NT2/D1 (cell line): Measurements from ENCODE around the gene SGCA.

Source experiments
- DNase-seq: peaks from one replicate; pipeline ENCODE4 v3.0.0-alpha.2; 2011; ENCODE audit warnings: low read depth, low spot score
- H3K27me3 ChIP-seq: 2 replicates; pipeline ENCODE4 v1.6.0; 2011; ENCODE audit warnings: mild to moderate bottlenecking; ENCODE audit not compliant: insufficient read length, insufficient read depth
- H3K36me3 ChIP-seq: 2 replicates; pipeline ENCODE4 v1.6.1; 2011; ENCODE audit warnings: mild to moderate bottlenecking, low read length, mixed read lengths; ENCODE audit not compliant: insufficient read depth, insufficient read length
- H3K4me1 ChIP-seq: 2 replicates; pipeline ENCODE4 v1.5.1; 2011; ENCODE audit not compliant: insufficient read depth, insufficient read length
- H3K4me3 ChIP-seq: 2 replicates; pipeline ENCODE4 v1.5.1; 2011; ENCODE audit warnings: low read depth; ENCODE audit not compliant: insufficient read length
- H3K9ac ChIP-seq: 2 replicates; pipeline ENCODE4 v1.6.0; 2011; ENCODE audit warnings: low read depth; ENCODE audit not compliant: insufficient read length
- H3K9me3 ChIP-seq: 2 replicates; pipeline ENCODE4 v1.5.1; 2011; ENCODE audit warnings: mild to moderate bottlenecking, low read length; ENCODE audit not compliant: insufficient read depth
- SUZ12 ChIP-seq: IDR thresholded peaks from 2 replicates; pipeline ENCODE4 v1.6.1; 2011; ENCODE audit not compliant: insufficient read length, insufficient read depth; ENCODE audit errors: extremely low read depth
- YY1 ChIP-seq: IDR thresholded peaks from 2 replicates; pipeline ENCODE4 v1.6.1; 2011; ENCODE audit not compliant: insufficient read length, insufficient read depth
- ZNF274 ChIP-seq: IDR thresholded peaks from 2 replicates; pipeline ENCODE4 v1.6.1; 2011; ENCODE audit warnings: mild to moderate bottlenecking, low read depth, low read length

Gene SGCA

GRCh38 chr17:50218771-50219315 lies 53.0 kb downstream of the SGCA start:
- H3K4me1 ChIP-seq: peaks cover 6% of the 10 kb centered on the region
- H3K9ac ChIP-seq: no peak overlapping the region
- no peak overlapping the region for H3K4me3 ChIP-seq
- no peaks in the 10 kb centered on the region for H3K27me3 ChIP-seq
- TF ChIP-seq SUZ12 (no peak), YY1 (no peak), ZNF274 (no peak)
- no peaks in the 10 kb centered on the region for H3K36me3 ChIP-seq
- DNase-seq: no peak
- H3K9me3 ChIP-seq: no peaks in the 10 kb centered on the region

GRCh38 chr17:50219342-50219741 lies 53.5 kb downstream of the SGCA start:
- Histone ChIP-seq H3K36me3 (no peaks in the 10 kb centered on the region), H3K27me3 (no peaks in the 10 kb centered on the region), H3K4me1 (peaks cover 6% of the 10 kb centered on the region), H3K9me3 (peaks cover 2% of the 10 kb centered on the region; the same call in 1 of the 2 replicates), H3K9ac (no peak overlapping the region), H3K4me3 (no peak overlapping the region)
- DNase-seq: no peak
- TF ChIP-seq ZNF274: no peak
- TF ChIP-seq SUZ12: no peak
- no peak for TF ChIP-seq YY1

GRCh38 chr17:50219939-50220465 lies 54.2 kb downstream of the SGCA start:
- H3K9ac ChIP-seq: no peak overlapping the region
- DNase-seq: no peak
- H3K4me3 ChIP-seq: no peak overlapping the region
- H3K9me3 ChIP-seq: peaks cover 8% of the 10 kb centered on the region; the same call in 1 of the 2 replicates
- peaks cover 6% of the 10 kb centered on the region for H3K4me1 ChIP-seq
- H3K27me3 ChIP-seq: no peaks in the 10 kb centered on the region
- no peak for TF ChIP-seq YY1
- TF ChIP-seq SUZ12: no peak
- no peak for TF ChIP-seq ZNF274
- H3K36me3 ChIP-seq: no peaks in the 10 kb centered on the region

GRCh38 chr17:50220811-50221210 lies 55.0 kb downstream of the SGCA start:
- H3K9ac ChIP-seq: peak overlapping the region; percentile 22
- no peak for DNase-seq
- H3K36me3 ChIP-seq: no peaks in the 10 kb centered on the region
- peaks cover 16% of the 10 kb centered on the region for H3K9me3 ChIP-seq
- H3K4me3 ChIP-seq: no peak overlapping the region
- H3K4me1 ChIP-seq: peaks cover 6% of the 10 kb centered on the region
- no peaks in the 10 kb centered on the region for H3K27me3 ChIP-seq
- no peak for TF ChIP-seq YY1

DNA sequence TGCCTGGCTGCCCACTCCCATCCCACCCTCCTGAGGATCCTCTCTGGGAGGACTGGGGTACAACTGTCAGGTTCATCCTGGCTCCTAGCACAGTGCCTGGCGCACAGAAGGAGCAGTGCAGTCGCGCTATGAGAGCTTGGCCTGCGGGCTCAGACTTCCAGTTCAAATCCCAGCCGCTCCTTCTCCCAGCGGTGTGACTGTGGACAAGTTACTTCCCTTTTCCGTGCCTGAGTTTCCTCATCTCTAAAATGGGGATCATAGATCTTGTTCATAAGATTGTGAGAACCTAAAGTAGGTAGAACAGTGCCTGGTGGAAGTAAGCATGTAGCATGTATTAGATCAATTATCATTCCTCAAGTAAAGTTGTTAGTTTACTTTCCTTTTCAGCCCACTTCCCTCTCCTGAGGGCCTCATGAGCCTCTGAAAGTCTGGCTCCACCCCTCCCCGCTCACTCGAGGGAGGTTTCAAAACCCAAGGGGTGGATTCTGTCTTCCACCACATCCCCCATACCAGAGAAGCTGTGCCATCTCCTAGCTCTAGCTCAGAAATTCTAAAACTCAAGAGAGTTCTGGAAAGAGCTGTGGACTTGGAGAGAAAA lies 55.6 kb downstream of the SGCA start:
- DNase-seq: no peak
- TF ChIP-seq SUZ12: no peak
- no peak for TF ChIP-seq YY1
- no peak for TF ChIP-seq ZNF274
- peaks cover 19% of the 10 kb centered on the region for H3K9me3 ChIP-seq
- peaks cover 6% of the 10 kb centered on the region for H3K4me1 ChIP-seq
- no peak overlapping the region for H3K4me3 ChIP-seq
- H3K36me3 ChIP-seq: no peaks in the 10 kb centered on the region
- H3K27me3 ChIP-seq: no peaks in the 10 kb centered on the region
- no peak overlapping the region for H3K9ac ChIP-seq

DNA sequence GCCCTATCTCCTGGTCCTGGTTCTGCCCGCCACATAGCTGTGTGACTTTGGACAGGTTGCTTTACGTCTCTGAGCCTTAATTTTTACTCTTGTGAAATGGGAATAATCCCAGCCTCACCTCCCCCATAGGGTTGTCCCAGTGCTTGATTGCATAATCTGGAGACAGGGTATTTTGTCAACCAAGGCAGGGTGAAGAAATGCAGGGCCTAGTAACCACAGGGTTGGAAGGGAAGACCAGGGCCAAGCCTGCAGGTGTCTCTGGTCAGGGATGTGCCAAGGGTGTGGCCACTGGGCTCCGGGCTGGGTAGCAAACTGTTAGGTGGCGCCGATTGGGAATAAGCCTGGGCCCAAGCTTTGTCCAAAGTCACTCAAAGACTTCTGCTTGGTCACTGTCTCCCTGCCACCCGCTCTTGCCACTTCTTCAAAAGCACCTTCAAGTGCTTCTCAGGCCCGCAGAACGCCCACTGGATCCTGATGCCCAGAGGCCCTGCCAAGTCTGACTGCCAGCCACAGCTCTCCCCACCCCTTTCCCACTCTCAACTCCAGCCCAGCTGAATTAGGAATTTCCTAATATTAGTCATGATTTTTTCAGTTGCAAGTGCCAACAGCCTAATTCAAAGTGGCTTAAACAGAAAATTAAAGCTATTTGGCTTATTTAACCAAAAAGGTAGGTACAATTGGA lies 56.2 kb downstream of the SGCA start:
- Histone ChIP-seq H3K36me3 (no peaks in the 10 kb centered on the region), H3K9ac (no peak overlapping the region), H3K4me3 (no peak overlapping the region), H3K4me1 (peaks cover 6% of the 10 kb centered on the region), H3K27me3 (no peaks in the 10 kb centered on the region), H3K9me3 (peaks cover 25% of the 10 kb centered on the region)
- DNase-seq: no peak
- TF ChIP-seq ZNF274 (no peak), SUZ12 (no peak), YY1 (no peak)

DNA sequence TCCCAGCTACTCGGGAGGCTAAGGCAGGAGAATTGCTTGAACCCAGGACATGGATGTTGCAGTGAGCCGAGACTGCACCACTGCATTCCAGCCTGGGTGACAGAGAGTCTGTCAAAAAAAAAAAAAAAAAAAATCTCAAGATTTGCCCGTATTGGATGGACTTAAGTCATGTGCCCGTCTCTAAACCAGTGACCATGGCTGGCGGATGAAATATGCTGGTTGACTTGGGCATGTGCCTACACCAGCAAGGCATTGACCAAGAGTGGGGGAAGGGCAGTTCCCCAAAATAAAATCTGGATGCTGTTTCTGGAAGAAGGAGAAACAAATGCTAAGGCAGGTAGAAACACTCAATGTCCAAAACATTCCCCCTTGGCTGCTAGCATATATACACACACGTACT lies 57.1 kb downstream of the SGCA start:
- no peak for DNase-seq

More for the DNA sequence above, 57.1 kb downstream of the SGCA start:
- Histone ChIP-seq H3K9ac (no peak overlapping the region), H3K27me3 (no peaks in the 10 kb centered on the region), H3K36me3 (no peaks in the 10 kb centered on the region), H3K9me3 (peaks cover 32% of the 10 kb centered on the region), H3K4me3 (no peak overlapping the region), H3K4me1 (peaks cover 6% of the 10 kb centered on the region)
- TF ChIP-seq ZNF274 (no peak), SUZ12 (no peak), YY1 (no peak)
